ENCODE data around the gene HS3ST2. TPM values are rescaled to one million over a fixed set of nuclear protein-coding genes. Genes with fewer than 3 reads are reported as not detected.

Gene HS3ST2
- polyA plus RNA-seq, 2 of the 4 experiments (the other 2 are of a cell fraction), result not detected

DNA sequence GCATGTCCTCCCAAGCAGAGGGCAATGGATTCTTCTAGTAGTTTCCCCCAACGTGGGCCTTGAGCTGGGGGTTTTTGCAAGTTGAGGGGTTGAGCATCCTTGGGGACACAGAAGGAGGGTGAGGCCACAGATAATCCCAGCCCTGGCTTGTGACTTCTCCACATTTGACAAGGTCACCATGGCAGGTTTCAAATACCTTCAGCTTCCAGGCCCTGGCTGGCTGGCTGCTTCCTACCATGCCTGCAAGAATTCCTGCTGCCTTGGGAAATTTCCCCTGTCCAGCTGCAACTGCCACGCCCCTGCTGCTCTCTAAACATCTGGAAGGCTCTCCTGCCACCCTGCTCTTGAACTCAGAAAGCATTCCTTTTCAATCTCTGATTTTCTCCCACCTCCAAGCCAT is 41.3 kb downstream of the HS3ST2 start:
- no peak for DNase-seq (ENCODE audit: low read depth in 1 of 2, low spot score in 1 of 2)
- POLR2A ChIA-PET, result no interaction called here
- Histone ChIP-seq H3K4me3 (no peak overlapping the region), H3K9me3 (no peaks in the 10 kb centered on the region), H3K4me1 (no peaks in the 10 kb centered on the region), H3K27ac (no peak overlapping the region), H3K4me2 (no peak overlapping the region)
- ATAC-seq, result no peak
- CTCF ChIA-PET, result no interaction called here
- TF ChIP-seq HOXB13 (CRISPR knock-in tag; IDR thresholded peaks at IDR 0.05; ENCODE audit: low read depth), result no peak
- TF ChIP-seq, protein P1, sequence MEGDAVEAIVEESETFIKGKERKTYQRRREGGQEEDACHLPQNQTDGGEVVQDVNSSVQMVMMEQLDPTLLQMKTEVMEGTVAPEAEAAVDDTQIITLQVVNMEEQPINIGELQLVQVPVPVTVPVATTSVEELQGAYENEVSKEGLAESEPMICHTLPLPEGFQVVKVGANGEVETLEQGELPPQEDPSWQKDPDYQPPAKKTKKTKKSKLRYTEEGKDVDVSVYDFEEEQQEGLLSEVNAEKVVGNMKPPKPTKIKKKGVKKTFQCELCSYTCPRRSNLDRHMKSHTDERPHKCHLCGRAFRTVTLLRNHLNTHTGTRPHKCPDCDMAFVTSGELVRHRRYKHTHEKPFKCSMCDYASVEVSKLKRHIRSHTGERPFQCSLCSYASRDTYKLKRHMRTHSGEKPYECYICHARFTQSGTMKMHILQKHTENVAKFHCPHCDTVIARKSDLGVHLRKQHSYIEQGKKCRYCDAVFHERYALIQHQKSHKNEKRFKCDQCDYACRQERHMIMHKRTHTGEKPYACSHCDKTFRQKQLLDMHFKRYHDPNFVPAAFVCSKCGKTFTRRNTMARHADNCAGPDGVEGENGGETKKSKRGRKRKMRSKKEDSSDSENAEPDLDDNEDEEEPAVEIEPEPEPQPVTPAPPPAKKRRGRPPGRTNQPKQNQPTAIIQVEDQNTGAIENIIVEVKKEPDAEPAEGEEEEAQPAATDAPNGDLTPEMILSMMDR (IDR thresholded peaks at IDR 0.05), result no peak
- TF ChIP-seq ZC3H11A (IDR thresholded peaks at IDR 0.05), result no peak
- TF ChIP-seq EP300 (IDR thresholded peaks at IDR 0.05), result no peak
- TF ChIP-seq CHD2 (IDR thresholded peaks at IDR 0.05; ENCODE audit: low read length, partially characterized antibody), result no peak
- no peak for TF ChIP-seq GATA3 (IDR thresholded peaks at IDR 0.05; ENCODE audit: borderline replicate concordance)
- TF ChIP-seq RARB (CRISPR knock-in tag; IDR thresholded peaks at IDR 0.05), result no peak
- TF ChIP-seq HOXA7 (CRISPR knock-in tag; IDR thresholded peaks at IDR 0.05), result no peak
- no peak for TF ChIP-seq FOXS1 (CRISPR knock-in tag; IDR thresholded peaks at IDR 0.05)
- no peak for TF ChIP-seq SREBF2 (IDR thresholded peaks at IDR 0.05)
- no peak for TF ChIP-seq ZFP36 (IDR thresholded peaks at IDR 0.05; ENCODE audit: borderline replicate concordance, partially characterized antibody)
- TF ChIP-seq RAD21 (conservative IDR thresholded peaks at IDR 0.05 in 1 of 2, IDR thresholded peaks at IDR 0.05 in 1 of 2), result no peak
- TF ChIP-seq, protein P2, sequence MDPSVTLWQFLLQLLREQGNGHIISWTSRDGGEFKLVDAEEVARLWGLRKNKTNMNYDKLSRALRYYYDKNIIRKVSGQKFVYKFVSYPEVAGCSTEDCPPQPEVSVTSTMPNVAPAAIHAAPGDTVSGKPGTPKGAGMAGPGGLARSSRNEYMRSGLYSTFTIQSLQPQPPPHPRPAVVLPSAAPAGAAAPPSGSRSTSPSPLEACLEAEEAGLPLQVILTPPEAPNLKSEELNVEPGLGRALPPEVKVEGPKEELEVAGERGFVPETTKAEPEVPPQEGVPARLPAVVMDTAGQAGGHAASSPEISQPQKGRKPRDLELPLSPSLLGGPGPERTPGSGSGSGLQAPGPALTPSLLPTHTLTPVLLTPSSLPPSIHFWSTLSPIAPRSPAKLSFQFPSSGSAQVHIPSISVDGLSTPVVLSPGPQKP (IDR thresholded peaks at IDR 0.05; ENCODE audit: low read depth, low read length), result no peak
- no peak for TF ChIP-seq CBX2 (IDR thresholded peaks at IDR 0.05; ENCODE audit: borderline replicate concordance, low read depth)
- no peak for TF ChIP-seq POLR2AphosphoS2 (conservative IDR thresholded peaks at IDR 0.05; ENCODE audit: low read length)
- TF ChIP-seq EHMT2 (IDR thresholded peaks at IDR 0.05; ENCODE audit: low read depth), result no peak
- FAIRE-seq, result no peak
- WGBS (ENCODE audit: missing lambda C conversion rate), result 0% methylated on average over 2 of the region's 2 CpGs

DNA sequence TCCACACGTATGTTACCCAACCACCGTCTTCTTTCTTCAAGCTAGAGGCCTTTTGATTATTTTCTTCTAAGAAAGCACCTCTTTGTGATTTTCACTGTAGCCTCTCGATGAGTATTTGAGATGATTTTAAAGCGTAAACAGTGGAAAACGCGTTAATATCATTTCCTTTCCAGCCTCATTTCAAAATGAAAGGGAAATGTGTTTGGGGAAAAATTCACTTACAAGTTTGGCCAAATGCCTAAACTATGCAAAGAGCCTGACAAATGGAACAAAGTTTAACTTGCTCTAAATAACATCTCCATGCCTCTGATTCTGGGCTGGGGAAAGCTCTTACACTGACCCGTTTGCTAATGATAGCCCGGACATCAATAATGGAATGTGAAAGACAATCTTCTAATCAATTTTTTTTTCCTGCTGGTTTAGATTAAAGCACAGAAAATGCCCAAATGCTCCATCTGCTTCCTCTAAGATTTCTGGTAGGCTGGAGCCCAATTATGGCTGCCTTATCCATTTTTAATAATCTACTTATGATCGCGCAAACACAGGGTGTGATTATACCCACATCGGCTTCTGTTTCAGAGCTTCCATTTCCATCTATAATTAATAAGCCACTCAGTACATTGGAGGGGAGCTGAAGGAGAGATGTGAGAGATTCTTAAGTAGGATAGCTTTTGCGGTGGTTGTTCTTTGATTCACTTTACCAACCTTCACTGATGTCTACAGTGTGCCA is 43.5 kb downstream of the HS3ST2 start:
- H3K4me1 ChIP-seq, result no peaks in the 10 kb centered on the region
- FAIRE-seq (no peak), ATAC-seq (no peak), DNase-seq (ENCODE audit: low read depth in 1 of 2, low spot score in 1 of 2) (no peak)
- no peaks in the 10 kb centered on the region for H3K9me3 ChIP-seq
- ChIA-PET POLR2A (no interaction called here), CTCF (no interaction called here)
- no peak overlapping the region for H3K4me2 ChIP-seq
- TF ChIP-seq CEBPB (IDR thresholded peaks at IDR 0.05) (no peak), HDAC2 (IDR thresholded peaks at IDR 0.05) (no peak), ZC3H11A (IDR thresholded peaks at IDR 0.05) (no peak), GATA3 (IDR thresholded peaks at IDR 0.05; ENCODE audit: borderline replicate concordance) (no peak), MAZ (IDR thresholded peaks at IDR 0.05; ENCODE audit: borderline replicate concordance, low read depth, low read length) (no peak), RARB (CRISPR knock-in tag; IDR thresholded peaks at IDR 0.05) (no peak), POLR2A (IDR thresholded peaks at IDR 0.05; ENCODE audit: low read length) (no peak), EHF (CRISPR knock-in tag; IDR thresholded peaks at IDR 0.05) (no peak)
- H3K27ac ChIP-seq, result no peak overlapping the region
- 42% methylated on average over 12 of the region's 12 CpGs for WGBS (ENCODE audit: missing lambda C conversion rate)
- H3K4me3 ChIP-seq, result no peak overlapping the region

DNA sequence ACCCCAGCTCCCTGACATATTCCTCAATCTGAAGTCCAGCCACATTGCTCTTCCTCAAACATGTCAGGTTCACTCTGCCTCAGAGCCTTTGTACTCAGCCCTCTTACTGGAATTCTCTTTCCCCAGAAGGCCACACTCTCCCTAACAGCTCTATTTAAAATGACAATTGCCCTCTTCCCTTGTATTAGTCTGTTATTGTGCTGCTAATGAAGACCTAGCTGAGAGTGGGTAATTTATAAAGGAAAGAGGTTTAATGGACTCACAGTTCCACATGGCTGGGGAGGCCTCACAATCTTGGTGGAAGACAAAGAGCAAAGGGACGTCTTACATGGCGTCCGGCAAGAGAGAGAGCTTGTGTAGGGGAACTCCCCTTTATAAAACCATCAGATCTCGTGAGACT is 46.0 kb downstream of the HS3ST2 start:
- DNase-seq (ENCODE audit: low read depth in 1 of 2, low spot score in 1 of 2) (no peak), ATAC-seq (no peak), FAIRE-seq (no peak)
- no peaks in the 10 kb centered on the region for H3K4me1 ChIP-seq
- TF ChIP-seq JUN (IDR thresholded peaks at IDR 0.05) (no peak), RFX5 (IDR thresholded peaks at IDR 0.05) (no peak), SREBF2 (IDR thresholded peaks at IDR 0.05) (no peak), CBX8 (IDR thresholded peaks at IDR 0.05) (no peak), NFE2L2 (conservative IDR thresholded peaks at IDR 0.05; ENCODE audit: low read length) (no peak), RCOR1 (IDR thresholded peaks at IDR 0.05; ENCODE audit: low read depth, low read length) (no peak), EHF (CRISPR knock-in tag; IDR thresholded peaks at IDR 0.05) (no peak), RNF2 (IDR thresholded peaks at IDR 0.05; ENCODE audit: borderline replicate concordance, low read depth) (no peak), NPAS2 (CRISPR knock-in tag; IDR thresholded peaks at IDR 0.05; ENCODE audit: borderline replicate concordance) (no peak)
- TF ChIP-seq, protein P3, sequence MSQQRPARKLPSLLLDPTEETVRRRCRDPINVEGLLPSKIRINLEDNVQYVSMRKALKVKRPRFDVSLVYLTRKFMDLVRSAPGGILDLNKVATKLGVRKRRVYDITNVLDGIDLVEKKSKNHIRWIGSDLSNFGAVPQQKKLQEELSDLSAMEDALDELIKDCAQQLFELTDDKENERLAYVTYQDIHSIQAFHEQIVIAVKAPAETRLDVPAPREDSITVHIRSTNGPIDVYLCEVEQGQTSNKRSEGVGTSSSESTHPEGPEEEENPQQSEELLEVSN (IDR thresholded peaks at IDR 0.05; ENCODE audit: borderline replicate concordance, low read depth), result no peak
- H3K4me2 ChIP-seq, result no peak overlapping the region
- ChIA-PET CTCF (interaction anchor here (0.6 kb wide), 1 partner anchor 15 kb away, joined by 3 read pairs; no protein-coding TSS in a partner anchor), POLR2A (no interaction called here)
- no peak overlapping the region for H3K27ac ChIP-seq
- H3K4me3 ChIP-seq, result no peak overlapping the region
- H3K9me3 ChIP-seq, result no peaks in the 10 kb centered on the region
- WGBS (ENCODE audit: missing lambda C conversion rate), result 41% methylated on average over 4 of the region's 4 CpGs

All from A549 (cell line).